Measurements from ENCODE around the gene OVOL1. TPM values are rescaled to one million over a fixed set of nuclear protein-coding genes. Genes with fewer than 3 reads are reported as not detected.
"Not testable (repeated sequence)": the region's sequence is repeated elsewhere in the genome, so short reads cannot be mapped to it uniquely, and the experiment has no call there.

The OVOL1 gene
- total and polyA plus RNA-seq, 8 donors, result 0.92 to 120 (median 7.8) TPM; not detected in 1

DNA sequence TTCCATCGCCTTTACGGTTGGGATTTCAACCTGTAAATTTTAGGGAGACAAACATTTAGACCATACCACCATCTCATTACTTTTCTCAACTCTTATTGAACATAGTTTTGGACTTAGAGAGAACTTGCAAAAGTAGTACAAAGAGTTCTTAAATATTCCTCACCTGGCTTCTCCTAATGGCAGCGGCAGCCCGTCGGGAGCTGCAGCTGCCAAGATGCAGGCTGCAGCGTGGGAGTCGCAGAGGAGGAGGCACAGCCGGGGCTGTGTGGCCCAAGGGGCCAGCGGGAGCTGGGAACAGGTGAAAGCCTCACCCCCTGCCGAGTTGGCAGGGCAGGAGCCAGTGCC is 43.2 kb upstream of the OVOL1 start:
- 66 to 89% (median 77%) methylated on average over 8 to 10 of the region's 10 CpGs for WGBS, 5 donors
- peaks cover 0 to 11% (median 0%) of the 10 kb centered on the region in 3 donors for H3K27me3 ChIP-seq
- intact Hi-C loops (cut with DNase I; ENCODE audit: low total_unique reads), result no loop called here
- H3K4me1 ChIP-seq, result no peaks in the 10 kb centered on the region
- H3K27ac ChIP-seq, result no peak overlapping the region
- H3K36me3 ChIP-seq, result no peaks in the 10 kb centered on the region
- TF ChIP-seq POLR2AphosphoS5 (IDR thresholded peaks at IDR 0.05) (no peak), EP300 (IDR thresholded peaks at IDR 0.05) (no peak), POLR2A (IDR thresholded peaks at IDR 0.05) (no peak)
- TF ChIP-seq, protein P1, sequence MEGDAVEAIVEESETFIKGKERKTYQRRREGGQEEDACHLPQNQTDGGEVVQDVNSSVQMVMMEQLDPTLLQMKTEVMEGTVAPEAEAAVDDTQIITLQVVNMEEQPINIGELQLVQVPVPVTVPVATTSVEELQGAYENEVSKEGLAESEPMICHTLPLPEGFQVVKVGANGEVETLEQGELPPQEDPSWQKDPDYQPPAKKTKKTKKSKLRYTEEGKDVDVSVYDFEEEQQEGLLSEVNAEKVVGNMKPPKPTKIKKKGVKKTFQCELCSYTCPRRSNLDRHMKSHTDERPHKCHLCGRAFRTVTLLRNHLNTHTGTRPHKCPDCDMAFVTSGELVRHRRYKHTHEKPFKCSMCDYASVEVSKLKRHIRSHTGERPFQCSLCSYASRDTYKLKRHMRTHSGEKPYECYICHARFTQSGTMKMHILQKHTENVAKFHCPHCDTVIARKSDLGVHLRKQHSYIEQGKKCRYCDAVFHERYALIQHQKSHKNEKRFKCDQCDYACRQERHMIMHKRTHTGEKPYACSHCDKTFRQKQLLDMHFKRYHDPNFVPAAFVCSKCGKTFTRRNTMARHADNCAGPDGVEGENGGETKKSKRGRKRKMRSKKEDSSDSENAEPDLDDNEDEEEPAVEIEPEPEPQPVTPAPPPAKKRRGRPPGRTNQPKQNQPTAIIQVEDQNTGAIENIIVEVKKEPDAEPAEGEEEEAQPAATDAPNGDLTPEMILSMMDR (IDR thresholded peaks at IDR 0.05), result no peak
- DNase-seq, result no peak
- H3K9me3 ChIP-seq, result no peaks in the 10 kb centered on the region
- no peak overlapping the region for H3K4me3 ChIP-seq

DNA sequence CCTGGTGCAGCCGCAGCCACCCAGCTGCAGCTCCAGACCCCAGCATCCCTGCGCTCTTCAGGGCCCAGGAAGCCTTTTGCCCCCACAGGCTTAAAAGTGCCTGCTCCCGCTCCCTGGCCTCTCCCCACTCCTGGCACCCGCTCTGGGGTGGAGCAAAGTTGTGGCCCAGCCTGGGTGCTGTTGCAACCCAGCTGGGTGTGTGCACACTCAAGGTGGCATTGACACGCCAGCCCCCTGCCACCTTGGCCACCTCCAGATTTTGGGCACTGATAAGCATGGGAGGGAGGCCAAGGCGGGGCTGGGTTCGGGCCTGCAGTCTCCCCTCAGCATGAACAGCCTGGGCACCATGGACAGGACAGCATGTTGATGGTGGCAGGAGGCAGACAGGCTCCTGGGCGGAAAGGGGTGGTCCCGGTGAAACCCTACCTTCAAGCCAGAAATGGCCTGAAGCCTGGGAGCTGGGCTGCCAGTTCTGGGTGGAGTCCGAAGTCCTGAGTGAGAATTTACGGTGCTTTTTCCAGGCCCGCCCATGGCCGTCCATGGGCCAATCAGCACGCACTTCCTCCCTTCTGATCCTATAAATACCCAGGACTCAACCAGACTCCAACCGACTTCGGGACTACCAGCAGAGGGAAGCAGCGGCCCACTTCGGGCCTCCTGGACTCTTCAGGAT is 42.7 kb upstream of the OVOL1 start:
- WGBS, 5 donors, result 68 to 76% (median 74%) methylated on average over 12 to 18 of the region's 18 CpGs
- Histone ChIP-seq H3K4me1 (no peaks in the 10 kb centered on the region), H3K4me3 (no peak overlapping the region), H3K36me3 (no peaks in the 10 kb centered on the region), H3K9me3 (no peaks in the 10 kb centered on the region), H3K27ac (no peak overlapping the region), H3K27me3 (peaks cover 0 to 11% (median 0%) of the 10 kb centered on the region in 3 donors)
- no peak for TF ChIP-seq POLR2A (IDR thresholded peaks at IDR 0.05)
- TF ChIP-seq, protein P1 (IDR thresholded peaks at IDR 0.05), result peak in 2 of 7 experiments; percentile 34 to 38
- peak; percentile 39 to 49 for DNase-seq
- intact Hi-C loops (cut with DNase I; ENCODE audit: low total_unique reads), result no loop called here

DNA sequence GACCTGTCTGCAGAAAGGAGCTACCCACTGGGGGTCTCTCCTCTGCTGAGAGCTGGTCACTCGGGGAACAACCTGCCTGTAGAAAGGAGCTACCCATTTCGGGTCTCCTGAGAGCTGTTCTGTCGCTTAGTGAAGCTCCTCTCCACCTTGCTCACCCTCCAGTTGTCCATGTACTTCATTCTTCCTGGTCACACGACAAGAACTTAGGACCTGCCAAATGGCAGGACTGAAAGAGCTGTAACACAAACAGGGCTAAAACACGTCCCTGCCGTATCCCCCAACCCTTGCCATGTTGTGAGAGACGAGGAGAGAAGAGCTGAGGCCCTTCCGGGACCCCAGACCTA is 42.2 kb upstream of the OVOL1 start:
- WGBS, 5 donors, result 76 to 82% (median 80%) methylated on average over 8 of the region's 8 CpGs
- H3K36me3 ChIP-seq, result no peaks in the 10 kb centered on the region

DNA sequence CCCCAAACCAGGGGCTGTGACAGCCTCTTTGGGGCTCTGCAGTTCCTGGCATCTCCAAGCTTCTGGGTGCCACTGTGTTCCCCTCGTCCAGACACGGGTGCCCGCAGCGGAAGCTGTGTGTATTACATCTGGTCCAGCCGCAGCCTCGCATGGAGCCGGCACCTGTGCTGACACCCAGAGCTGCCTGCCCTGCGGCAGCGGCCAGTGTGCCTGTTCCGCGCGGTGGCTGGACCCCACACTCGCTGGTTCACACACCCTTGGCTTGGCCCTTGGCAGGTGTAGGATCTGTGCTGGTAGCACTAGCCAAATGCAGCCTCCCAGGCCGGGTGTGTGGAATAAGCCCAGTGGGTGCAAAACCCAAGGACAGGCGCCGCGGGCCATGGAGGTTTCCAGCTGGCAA is 41.8 kb upstream of the OVOL1 start:
- 82 to 92% (median 92%) methylated on average over 7 to 17 of the region's 17 CpGs for WGBS, 5 donors
- Histone ChIP-seq H3K27ac (no peak overlapping the region), H3K27me3 (peaks cover 0 to 18% (median 0%) of the 10 kb centered on the region in 3 donors), H3K36me3 (no peaks in the 10 kb centered on the region), H3K4me3 (no peak overlapping the region), H3K4me1 (no peaks in the 10 kb centered on the region), H3K9me3 (no peaks in the 10 kb centered on the region)
- intact Hi-C loops (cut with DNase I; ENCODE audit: low total_unique reads), result no loop called here
- DNase-seq, result no peak
- TF ChIP-seq, protein P1 (IDR thresholded peaks at IDR 0.05), result no peak
- TF ChIP-seq EP300 (IDR thresholded peaks at IDR 0.05) (no peak), POLR2A (IDR thresholded peaks at IDR 0.05) (no peak), POLR2AphosphoS5 (IDR thresholded peaks at IDR 0.05) (no peak)

More for the DNA sequence above, 42.2 kb upstream of the OVOL1 start:
- no peak overlapping the region for H3K4me3 ChIP-seq
- intact Hi-C loops (cut with DNase I; ENCODE audit: low total_unique reads), result no loop called here
- no peak for TF ChIP-seq EP300 (IDR thresholded peaks at IDR 0.05)
- DNase-seq, result no peak
- no peak overlapping the region for H3K27ac ChIP-seq
- peaks cover 0 to 16% (median 0%) of the 10 kb centered on the region in 3 donors for H3K27me3 ChIP-seq
- H3K9me3 ChIP-seq, result no peaks in the 10 kb centered on the region
- H3K4me1 ChIP-seq, result no peaks in the 10 kb centered on the region

DNA sequence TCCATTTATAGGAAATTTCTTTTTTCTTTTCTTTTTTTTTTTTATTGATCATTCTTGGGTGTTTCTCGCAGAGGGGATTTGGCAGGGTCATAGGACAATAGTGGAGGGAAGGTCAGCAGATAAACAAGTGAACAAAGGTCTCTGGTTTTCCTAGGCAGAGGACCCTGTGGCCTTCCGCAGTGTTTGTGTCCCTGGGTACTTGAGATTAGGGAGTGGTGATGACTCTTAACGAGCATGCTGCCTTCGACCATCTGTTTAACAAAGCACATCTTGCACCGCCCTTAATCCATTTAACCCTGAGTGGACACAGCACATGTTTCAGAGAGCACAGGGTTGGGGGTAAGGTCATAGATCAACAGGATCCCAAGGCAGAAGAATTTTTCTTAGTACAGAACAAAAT is 24.7 kb upstream of the OVOL1 start:
- H3K4me1 ChIP-seq; intact Hi-C loops (cut with DNase I; ENCODE audit: low total_unique reads); H3K9me3 ChIP-seq; H3K36me3 ChIP-seq; DNase-seq; H3K4me3 ChIP-seq; H3K27ac ChIP-seq: not testable (repeated sequence)
- WGBS, 5 donors, result 58 to 68% (median 62%) methylated on average over 5 of the region's 5 CpGs
- H3K27me3 ChIP-seq, result peaks cover 0 to 12% (median 0%) of the 10 kb centered on the region in 3 donors

DNA sequence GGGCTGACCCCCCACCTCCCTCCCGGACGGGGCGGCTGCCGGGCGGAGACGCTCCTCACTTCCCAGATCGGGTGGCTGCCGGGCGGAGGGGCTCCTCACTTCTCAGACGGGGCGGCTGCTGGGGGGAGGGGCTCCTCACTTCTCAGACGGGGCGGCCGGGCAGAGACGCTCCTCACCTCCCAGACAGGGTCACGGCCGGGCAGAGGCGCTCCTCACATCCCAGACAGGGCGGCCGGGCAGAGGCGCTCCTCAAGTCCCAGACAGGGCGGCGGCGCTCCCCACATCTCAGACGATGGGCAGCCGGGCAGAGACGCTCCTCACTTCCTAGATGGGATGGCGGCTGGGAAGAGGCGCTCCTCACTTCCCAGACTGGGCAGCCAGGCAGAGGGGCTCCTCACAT is 24.0 kb upstream of the OVOL1 start:
- H3K27ac ChIP-seq; H3K4me1 ChIP-seq; H3K36me3 ChIP-seq; H3K4me3 ChIP-seq; H3K27me3 ChIP-seq; intact Hi-C loops (cut with DNase I; ENCODE audit: low total_unique reads); DNase-seq; H3K9me3 ChIP-seq: not testable (repeated sequence)
- WGBS, 5 donors, result 90 to 95% (median 93%) methylated on average over 12 to 27 of the region's 29 CpGs
